SK-N-SH (cell line): ENCODE results near the gene GRK1. TPM values are rescaled to one million over a fixed set of nuclear protein-coding genes. Genes with fewer than 3 reads are reported as not detected.

Source experiments
- CTCF ChIA-PET: fragments of 300-600, 350-600 bp; formaldehyde crosslinking; extraction: SDS; loops from one replicate; lab custom pipeline; 2021; lab: Yijun Ruan, JAX
- POLR2A ChIA-PET: fragments of 350-600 bp; sonication (Branson Sonifier 250); formaldehyde crosslinking; extraction: SDS; loops from one replicate; lab custom pipeline; 2020; ENCODE audit warnings: antibody characterized with exemption, inconsistent platforms; lab: Yijun Ruan, JAX
- DNase-seq: peaks from one replicate; pipeline ENCODE4 v3.0.0; 2012
- H2AFZ ChIP-seq: fragments of 200-600 bp; sonication (generic); 2 replicates; pipeline ENCODE4 v1.8.1; 2016; ENCODE audit warnings: antibody characterized with exemption, mild to moderate bottlenecking, low read depth
- H3F3A ChIP-seq: fragments of 200-600 bp; sonication (generic); replicated peaks from 2 replicates; pipeline ENCODE3; 2016; ENCODE audit warnings: antibody characterized with exemption, mild to moderate bottlenecking; ENCODE audit not compliant: insufficient read depth
- H3K27ac ChIP-seq, 2 experiments: fragments of 200-500 bp in 1 of 2; fragments of 200-600 bp in 1 of 2; sonication (Bioruptor generic) in 1 of 2; sonication (generic), shearing (Covaris generic) in 1 of 2; 2 replicates each; pipeline versions ENCODE4 v1.5.1 to v1.6.1; 2014 to 2016; ENCODE audit warnings: low read depth in 2 of 2, inconsistent platforms in 1 of 2, low read length in 1 of 2, mild to moderate bottlenecking in 1 of 2, mixed read lengths in 1 of 2
- H3K27me3 ChIP-seq: fragments of 200-600 bp; sonication (generic), shearing (Covaris generic); 2 replicates; pipeline ENCODE4 v1.6.1; 2016; ENCODE audit warnings: mixed run types; ENCODE audit not compliant: insufficient read depth
- H3K36me3 ChIP-seq, 2 experiments: fragments of 200-500 bp in 1 of 2; fragments of 200-600 bp in 1 of 2; sonication (Bioruptor generic) in 1 of 2; sonication (generic) in 1 of 2; replicated peaks in 1 of 2; 2 replicates each; pipeline versions ENCODE3 to v1.5.1; 2014 to 2016; ENCODE audit warnings: low read length in 1 of 2, mild to moderate bottlenecking in 1 of 2; ENCODE audit not compliant: insufficient read depth in 2 of 2, control insufficient read depth in 1 of 2
- H3K4me1 ChIP-seq, 2 experiments: fragments of 200-500 bp in 1 of 2; fragments of 200-600 bp in 1 of 2; sonication (Bioruptor generic) in 1 of 2; sonication (generic), shearing (Covaris generic) in 1 of 2; 2 replicates each; pipeline versions ENCODE4 v1.5.1 to v1.6.1; 2014 to 2016; ENCODE audit warnings: low read depth in 1 of 2, low read length in 1 of 2, mixed run types in 1 of 2; ENCODE audit not compliant: insufficient read depth in 2 of 2, control insufficient read depth in 1 of 2
- H3K4me2 ChIP-seq: fragments of 200-600 bp; sonication (generic), shearing (Covaris generic); 2 replicates; pipeline ENCODE4 v1.6.1; 2017; ENCODE audit warnings: mixed run types
- H3K4me3 ChIP-seq, 2 experiments: fragments of 200-500 bp in 1 of 2; fragments of 200-600 bp in 1 of 2; sonication (Bioruptor generic) in 1 of 2; sonication (generic), shearing (Covaris generic) in 1 of 2; 2 replicates each; pipeline versions ENCODE4 v1.5.1 to v1.8.1; 2014 to 2016; ENCODE audit warnings: low read depth in 2 of 2, inconsistent platforms in 1 of 2, low read length in 1 of 2, mild to moderate bottlenecking in 1 of 2, mixed read lengths in 1 of 2, moderate library complexity in 1 of 2
- H3K79me2 ChIP-seq: fragments of 200-600 bp; sonication (generic); 2 replicates; pipeline ENCODE4 v1.8.1; 2017; ENCODE audit warnings: mild to moderate bottlenecking; ENCODE audit not compliant: insufficient read depth
- H3K9ac ChIP-seq: fragments of 200-600 bp; sonication (generic); 2 replicates; pipeline ENCODE4 v1.6.1; 2017; ENCODE audit warnings: mixed run types
- H3K9me2 ChIP-seq: fragments of 200-600 bp; sonication (generic); 2 replicates; pipeline ENCODE4 v1.6.1; 2017; ENCODE audit warnings: mixed run types
- H3K9me3 ChIP-seq: fragments of 200-600 bp; sonication (generic); 2 replicates; pipeline ENCODE4 v1.6.1; 2017; ENCODE audit warnings: mixed run types, mild to moderate bottlenecking, moderate library complexity
- H4K20me1 ChIP-seq: fragments of 200-600 bp; sonication (generic); 2 replicates; pipeline ENCODE4 v1.6.1; 2017; ENCODE audit warnings: mild to moderate bottlenecking, mixed run types; ENCODE audit not compliant: insufficient read depth
- ELF1 ChIP-seq: IDR thresholded peaks from 2 replicates; pipeline ENCODE4 v1.4.0; 2012
- EZH2phosphoT487 ChIP-seq: fragments of 200-600 bp; sonication (generic); IDR thresholded peaks from 2 replicates; pipeline ENCODE4 v1.6.1; 2017; ENCODE audit warnings: low read depth, mixed run types, mild to moderate bottlenecking, antibody characterized with exemption, moderate library complexity, borderline replicate concordance
- FOSL2 ChIP-seq: IDR thresholded peaks from 2 replicates; pipeline ENCODE4 v1.4.0; 2012; ENCODE audit warnings: low read depth, mild to moderate bottlenecking, moderate library complexity, borderline replicate concordance
- GABPA ChIP-seq: IDR thresholded peaks from 2 replicates; pipeline ENCODE4 v1.4.0; 2012; ENCODE audit warnings: low read depth, mild to moderate bottlenecking
- GATA2 ChIP-seq: sonication (generic); formaldehyde crosslinking; IDR thresholded peaks from 2 replicates; pipeline ENCODE4 v1.5.0; 2020; ENCODE audit warnings: mild to moderate bottlenecking, missing genetic modification reagents
- IRF3 ChIP-seq: fragments of 150-350 bp; IDR thresholded peaks from 2 replicates; pipeline ENCODE4 v1.6.1; 2016; ENCODE audit warnings: mild to moderate bottlenecking, low read depth, low read length
- MEF2A ChIP-seq: IDR thresholded peaks from 2 replicates; pipeline ENCODE4 v1.4.0; 2012; ENCODE audit warnings: low read depth, borderline replicate concordance
- PBX3 ChIP-seq: IDR thresholded peaks from 2 replicates; pipeline ENCODE4; 2012
- POLR2AphosphoS5 ChIP-seq: IDR thresholded peaks from 2 replicates; pipeline ENCODE4 v1.6.1; 2012; ENCODE audit warnings: low read depth, low read length
- RAD21 ChIP-seq: IDR thresholded peaks from 2 replicates; pipeline ENCODE4 v1.6.1; 2012; ENCODE audit warnings: mild to moderate bottlenecking, low read length
- RCOR1 ChIP-seq: fragments of 150-350 bp; IDR thresholded peaks from 2 replicates; pipeline ENCODE4 v1.6.1; 2017; ENCODE audit warnings: antibody characterized with exemption, low read length
- RFX5 ChIP-seq: IDR thresholded peaks from 2 replicates; pipeline ENCODE4 v1.6.1; 2012; ENCODE audit warnings: mild to moderate bottlenecking, improper control_type of control experiment, low read length
- SIN3A ChIP-seq: IDR thresholded peaks from 2 replicates; pipeline ENCODE4 v1.6.1; 2012; ENCODE audit warnings: low read depth, mild to moderate bottlenecking, low read length, moderate library complexity, borderline replicate concordance
- SMC3 ChIP-seq: IDR thresholded peaks from 2 replicates; pipeline ENCODE4 v1.6.1; 2012; ENCODE audit warnings: low read depth, low read length, improper control_type of control experiment
- USF2 ChIP-seq: fragments of 150-350 bp; IDR thresholded peaks from 2 replicates; pipeline ENCODE4 v1.6.1; 2017; ENCODE audit warnings: antibody characterized with exemption, low read length, low read depth, borderline replicate concordance
- YY1 ChIP-seq: IDR thresholded peaks from 2 replicates; pipeline ENCODE4 v1.4.0; 2012; ENCODE audit warnings: low read depth, mild to moderate bottlenecking
- ZBTB33 ChIP-seq: IDR thresholded peaks from 2 replicates; pipeline ENCODE4 v1.4.0; 2012; ENCODE audit warnings: low read depth, borderline replicate concordance
- WGBS: methylation state at CpG from one replicate; pipeline ENCODE4 v1.1.6; 2017; ENCODE audit warnings: low lambda C conversion rate; 5-methylcytosine and 5-hydroxymethylcytosine counted together
- polyA plus RNA-seq, 3 experiments: library from polyadenylated mRNA; depleted of rRNA; stranded (reverse); fragments of >200 nt; gene quantifications; 2 replicates each; pipeline ENCODE4 v1.2.3, GENCODE V29; 2012

GRK1 gene
- polyA plus RNA-seq, 1 of the 3 experiments (the other 2 are of a cell fraction): 0.12 TPM

- H3K36me3 ChIP-seq: no peaks in the 10 kb centered on the region
- H4K20me1 ChIP-seq: no peaks in the 10 kb centered on the region
- no peak overlapping the region for H3K9ac ChIP-seq
- H2AFZ ChIP-seq: no peak overlapping the region
- H3K9me2 ChIP-seq: no peaks in the 10 kb centered on the region
- H3K4me2 ChIP-seq: no peak overlapping the region
- TF ChIP-seq YY1: no peak
- no peak for TF ChIP-seq RFX5
- no peak for TF ChIP-seq PBX3
- TF ChIP-seq MEF2A: no peak
- TF ChIP-seq ZBTB33: no peak
- no peak for TF ChIP-seq RAD21
- no peak for TF ChIP-seq POLR2AphosphoS5
- no peak for TF ChIP-seq SIN3A
- no peak for TF ChIP-seq IRF3
- no peak for TF ChIP-seq FOSL2
- no peak for TF ChIP-seq RCOR1
- no peak for TF ChIP-seq USF2
- TF ChIP-seq ELF1: no peak
- no peak for TF ChIP-seq GATA2 (CRISPR knock-in tag)
- TF ChIP-seq GABPA: no peak
- TF ChIP-seq EZH2phosphoT487: no peak
- no peak for TF ChIP-seq SMC3
- no peaks in the 10 kb centered on the region for H3K27me3 ChIP-seq
- H3K4me1 ChIP-seq: no peaks in the 10 kb centered on the region; a peak in 1 of 4 replicates
- no peak for DNase-seq
- peaks cover 14% of the 10 kb centered on the region; the same call in 1 of the 2 replicates for H3K9me3 ChIP-seq
- WGBS: 63% methylated on average over 14 of the region's 21 CpGs
- H3K79me2 ChIP-seq: no peaks in the 10 kb centered on the region
- CTCF ChIA-PET: interaction anchor here (1.0 to 3.2 kb wide), 2 partner anchors 24 to 60 kb away, joined by 3 to 19 read pairs; no protein-coding TSS in a partner anchor
- POLR2A ChIA-PET: no interaction called here
- peaks cover 11% of the 10 kb centered on the region for H3F3A ChIP-seq
- H3K4me3 ChIP-seq: no peak overlapping the region
- H3K27ac ChIP-seq: no peak overlapping the region
These were observed 2.0 kb upstream of the GRK1 start for GRCh38 chr13:113664751-113665596.
